HG03064 (cell line): Measurements from ENCODE around the gene MAP2K5.

Source experiments
- ATAC-seq: cut with Tn5 transposase; IDR thresholded peaks from one replicate; pipeline ENCODE4 v1.9.1; 2021; ENCODE audit warnings: low read depth; ENCODE audit not compliant: unreplicated experiment

MAP2K5 gene

DNA sequence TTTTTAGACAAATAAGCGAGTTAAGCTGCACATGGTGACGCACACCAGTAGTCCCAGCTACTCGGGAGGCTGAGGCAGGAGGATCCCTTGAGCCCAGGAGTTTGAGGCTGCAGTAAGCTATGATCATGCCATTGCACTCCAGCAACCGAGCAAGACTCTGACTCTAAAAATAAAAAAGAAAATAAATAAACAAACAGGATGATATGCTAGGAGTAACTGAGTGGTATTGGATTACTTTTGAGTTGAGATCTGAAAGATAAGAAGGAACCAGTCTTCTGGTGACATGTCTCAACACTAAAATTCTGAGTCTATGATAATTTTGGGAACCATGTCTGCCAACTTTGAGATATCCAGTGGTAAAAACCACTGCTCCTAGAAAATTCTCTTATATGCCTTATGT is 173.7 kb downstream of the MAP2K5 start:
- ATAC-seq, result no peak

DNA sequence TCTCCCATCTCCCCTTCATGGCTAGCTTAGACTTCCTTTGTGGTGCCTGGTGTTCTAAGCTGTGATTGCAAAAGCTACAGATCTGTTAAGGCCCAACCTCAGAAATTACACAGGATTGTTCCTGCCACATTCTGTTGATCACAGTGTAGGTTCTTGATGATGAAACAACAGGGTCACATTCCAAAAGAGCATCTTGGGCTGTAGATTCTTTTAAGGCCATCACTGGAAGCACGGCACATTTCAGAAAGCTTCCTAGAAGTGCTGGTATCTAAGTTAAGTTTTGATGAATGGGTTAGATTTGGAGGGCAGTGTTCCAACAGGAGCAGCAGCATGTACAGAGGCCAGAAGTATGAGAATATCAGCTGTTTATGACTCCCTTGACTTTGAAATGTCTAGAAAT is 175.3 kb downstream of the MAP2K5 start:
- no peak for ATAC-seq

DNA sequence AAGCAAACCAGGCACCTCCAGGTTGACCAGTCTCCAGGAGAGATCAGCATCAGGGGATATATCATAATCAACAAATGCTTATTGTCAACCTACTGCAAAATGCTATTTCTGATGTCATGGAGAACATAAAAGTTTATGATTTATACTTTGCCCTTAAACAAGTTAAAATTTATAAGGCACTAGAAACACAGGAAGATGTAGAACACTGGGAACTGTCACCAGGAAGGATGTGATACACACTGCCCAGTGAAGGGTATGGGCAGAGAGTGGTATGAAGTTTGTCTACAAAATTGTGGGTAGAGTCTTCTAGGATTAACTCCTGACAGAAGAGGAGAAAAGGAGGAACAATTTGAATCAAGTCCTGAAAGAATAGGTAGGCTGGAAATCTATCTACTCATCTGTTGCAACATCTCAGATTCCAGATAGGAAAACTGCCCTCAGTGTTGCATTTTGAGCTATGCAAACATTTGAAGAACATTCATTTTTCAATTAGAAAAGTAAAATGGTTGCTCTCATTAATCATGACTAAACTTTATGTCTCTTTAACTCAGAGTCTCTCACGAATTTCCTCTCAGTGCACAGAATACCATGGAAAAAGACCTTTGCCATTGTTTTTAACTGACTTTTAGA is 176.9 kb downstream of the MAP2K5 start:
- no peak for ATAC-seq

DNA sequence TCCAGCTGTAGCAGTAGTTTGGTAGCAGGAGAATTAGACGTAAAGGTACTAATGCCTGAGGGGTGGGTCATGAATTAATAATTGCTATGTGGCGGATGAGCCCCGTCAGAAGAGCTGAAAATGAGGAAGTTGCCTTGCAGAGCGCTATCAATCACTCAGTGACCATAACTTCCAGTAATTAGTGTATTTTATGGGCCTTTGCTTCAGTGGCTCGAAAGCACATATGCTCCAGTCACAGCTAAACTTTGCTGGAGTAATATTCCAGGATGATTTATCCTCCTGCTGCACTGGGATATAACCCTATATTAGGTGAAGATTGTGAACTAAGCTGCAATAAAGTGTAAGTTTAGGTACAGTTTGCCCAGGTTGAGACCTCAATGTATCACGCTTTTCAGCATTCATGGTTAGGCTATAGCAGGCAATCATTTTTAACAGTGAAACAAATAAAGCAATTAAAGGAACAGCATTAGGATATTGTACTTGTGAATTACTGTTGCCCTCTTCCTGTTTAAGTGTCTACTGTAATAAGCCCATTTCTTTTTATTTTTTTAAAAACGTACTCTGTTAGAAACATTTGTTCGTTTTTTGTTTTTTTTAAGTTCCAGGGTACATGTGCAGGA is 178.2 kb downstream of the MAP2K5 start:
- no peak for ATAC-seq

DNA sequence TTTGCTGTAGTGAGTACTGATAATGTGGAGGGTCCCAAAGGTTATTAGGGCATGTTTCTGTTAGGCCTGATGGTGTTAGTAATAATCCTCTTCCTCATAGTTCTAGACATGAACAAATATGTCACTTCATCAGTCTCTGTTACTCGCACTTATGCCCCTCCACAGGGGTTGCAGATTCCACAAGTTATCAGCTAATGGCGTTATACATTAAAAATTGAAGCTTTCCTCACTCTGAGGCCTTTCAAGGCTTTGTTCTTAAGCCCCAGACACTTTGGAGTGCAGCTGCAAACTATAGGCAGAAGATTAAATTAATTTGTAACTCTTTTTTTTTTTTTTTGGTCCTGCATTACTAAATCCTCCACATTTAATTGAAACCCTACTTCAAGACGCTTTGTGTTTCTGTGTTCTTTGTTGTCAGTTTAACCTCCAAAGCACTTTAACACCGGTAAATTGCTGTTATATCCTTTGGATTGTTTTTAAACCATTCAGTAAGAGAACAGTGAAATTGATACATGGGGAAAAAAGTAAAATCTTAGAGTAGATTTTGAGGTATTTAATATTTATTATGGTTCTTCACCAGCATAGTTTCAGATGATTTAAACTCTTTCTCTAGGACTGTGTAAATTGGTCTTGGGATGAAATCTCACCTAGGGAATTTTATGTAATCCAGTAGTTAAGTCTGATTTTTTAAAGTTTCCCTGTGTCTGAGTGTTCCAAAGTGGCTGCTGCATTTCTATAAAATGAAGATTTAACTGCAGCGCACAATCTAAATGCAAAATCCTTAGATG is 179.7 kb downstream of the MAP2K5 start:
- no peak for ATAC-seq

DNA sequence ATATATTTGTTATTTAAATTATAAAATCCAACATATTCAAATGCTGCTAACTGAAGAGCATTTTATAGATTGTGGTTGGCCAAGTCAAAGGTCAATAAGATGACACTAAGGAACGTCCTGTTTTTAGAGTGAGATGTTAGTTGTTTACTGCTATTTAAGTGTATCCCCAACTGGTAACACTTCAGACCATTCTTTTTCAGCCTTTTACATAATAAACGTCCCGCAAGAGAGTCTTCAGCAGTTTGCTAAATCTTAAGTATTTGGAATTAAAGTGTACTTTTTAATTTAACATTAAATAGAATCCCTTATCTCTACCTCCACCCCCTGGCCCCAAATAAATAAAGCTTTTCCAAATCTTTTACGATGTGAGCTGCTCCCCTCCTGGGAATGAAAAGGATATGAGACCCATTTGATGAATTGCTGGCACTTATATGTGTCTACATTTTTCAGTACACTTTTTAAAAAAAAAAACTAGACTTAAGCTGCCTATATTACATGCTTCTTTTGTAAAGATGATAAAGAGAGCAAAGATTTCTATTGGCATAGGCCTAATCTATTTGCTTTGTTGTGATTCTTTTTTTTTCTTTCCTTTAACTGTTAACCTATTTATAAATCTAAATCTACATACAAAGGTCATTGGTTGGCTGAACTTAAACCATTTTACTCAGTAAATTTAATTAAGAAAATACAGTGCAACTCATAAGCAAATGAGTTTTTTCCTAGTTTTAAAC is 181.0 kb downstream of the MAP2K5 start:
- ATAC-seq, result no peak

DNA sequence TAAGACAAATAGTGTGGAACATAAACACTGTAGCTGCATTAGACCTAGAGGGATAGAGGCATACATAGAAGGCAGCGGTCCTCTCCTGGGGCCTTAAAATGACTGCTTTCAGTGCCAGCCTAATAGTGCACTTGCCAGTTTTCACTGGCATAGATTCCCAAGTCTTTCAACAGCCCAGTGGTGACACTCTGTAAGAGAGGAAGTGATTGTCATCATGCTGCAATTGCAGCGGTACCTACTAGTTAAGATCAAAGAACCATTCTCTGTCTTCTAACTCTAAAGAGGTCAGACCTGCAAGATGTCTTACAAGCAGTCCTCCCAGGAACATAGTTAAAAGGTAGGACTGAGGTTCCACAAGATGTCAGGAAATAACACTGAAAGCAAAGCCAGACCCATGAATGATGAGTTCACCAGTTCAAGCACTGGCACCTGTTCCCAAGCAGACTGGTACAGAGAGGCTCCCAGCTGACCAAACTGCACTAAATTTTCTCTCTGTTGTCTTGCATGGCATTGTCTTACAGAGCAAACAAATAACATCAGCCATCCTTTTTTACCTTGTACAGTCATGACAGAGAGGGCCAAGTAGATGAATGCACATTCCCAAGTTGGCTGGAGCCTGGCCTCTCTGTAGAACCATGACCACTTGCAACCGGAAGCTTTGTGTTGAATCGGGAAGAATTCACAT is 182.3 kb downstream of the MAP2K5 start:
- no peak for ATAC-seq

DNA sequence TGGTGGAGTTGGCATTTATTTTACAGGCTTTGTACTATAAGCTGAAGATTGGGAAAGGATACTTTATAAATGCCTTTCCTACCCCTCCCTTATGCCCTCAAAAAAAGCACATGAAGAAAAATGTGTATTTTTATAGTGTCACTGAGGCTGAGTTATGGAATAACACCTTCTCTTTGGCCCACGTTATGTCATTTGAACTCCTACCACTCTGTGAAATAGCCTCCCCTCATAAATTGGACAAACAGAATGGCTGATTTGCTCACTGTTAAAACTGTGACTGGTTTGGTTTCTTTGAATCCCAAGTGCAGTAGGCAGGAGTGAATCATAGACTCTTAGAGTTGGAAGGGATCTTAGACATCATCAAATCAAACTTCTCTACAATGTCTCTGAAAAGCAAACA is 187.6 kb downstream of the MAP2K5 start:
- no peak for ATAC-seq

DNA sequence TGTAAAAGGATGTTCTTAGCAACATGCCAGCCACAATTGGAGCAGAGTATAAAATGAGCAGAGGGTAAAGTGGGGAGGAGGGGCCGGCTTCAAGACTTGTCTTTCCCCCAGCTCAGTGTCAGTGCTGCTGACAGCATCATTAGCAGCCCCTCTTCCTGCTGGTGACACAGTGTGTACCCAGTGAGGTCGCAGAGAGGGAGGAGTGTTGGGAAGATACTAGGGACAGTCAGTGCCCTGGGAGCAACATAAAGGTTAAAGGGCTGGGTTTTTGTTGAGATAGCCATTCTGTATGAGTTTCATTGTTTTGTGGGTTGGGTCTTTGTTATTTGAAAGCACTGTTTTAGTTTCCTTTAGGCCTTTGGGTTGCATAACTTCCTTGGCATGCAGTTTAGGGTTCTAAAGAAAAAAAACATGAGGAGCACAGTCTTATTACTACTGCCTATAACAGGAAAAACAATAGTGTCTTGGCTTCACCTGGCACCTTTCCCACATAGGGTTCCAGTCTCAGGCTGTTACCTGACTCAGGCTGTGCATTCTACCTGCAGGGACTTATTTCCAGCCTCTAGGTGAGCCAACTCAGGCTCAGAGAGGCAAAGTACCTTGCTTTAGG is 188.7 kb downstream of the MAP2K5 start:
- no peak for ATAC-seq

DNA sequence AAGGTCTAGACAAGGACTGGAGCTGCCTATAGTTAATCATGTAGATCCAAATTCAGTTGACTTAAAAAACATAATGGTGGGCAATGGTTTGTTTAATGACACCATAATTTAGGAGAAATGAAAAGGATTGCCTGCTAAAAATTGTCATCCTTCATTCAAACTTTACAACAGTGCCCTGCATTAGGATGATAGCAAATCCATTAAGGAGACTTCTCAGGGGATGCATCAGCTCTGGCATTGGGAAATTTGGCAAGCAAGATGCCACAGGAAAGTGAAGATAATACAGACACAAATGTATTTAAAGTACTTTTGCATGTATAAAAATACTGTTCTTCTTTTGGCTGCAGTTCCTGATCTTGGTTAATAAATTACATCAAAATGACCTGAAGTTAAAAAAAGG is 189.7 kb downstream of the MAP2K5 start:
- no peak for ATAC-seq

DNA sequence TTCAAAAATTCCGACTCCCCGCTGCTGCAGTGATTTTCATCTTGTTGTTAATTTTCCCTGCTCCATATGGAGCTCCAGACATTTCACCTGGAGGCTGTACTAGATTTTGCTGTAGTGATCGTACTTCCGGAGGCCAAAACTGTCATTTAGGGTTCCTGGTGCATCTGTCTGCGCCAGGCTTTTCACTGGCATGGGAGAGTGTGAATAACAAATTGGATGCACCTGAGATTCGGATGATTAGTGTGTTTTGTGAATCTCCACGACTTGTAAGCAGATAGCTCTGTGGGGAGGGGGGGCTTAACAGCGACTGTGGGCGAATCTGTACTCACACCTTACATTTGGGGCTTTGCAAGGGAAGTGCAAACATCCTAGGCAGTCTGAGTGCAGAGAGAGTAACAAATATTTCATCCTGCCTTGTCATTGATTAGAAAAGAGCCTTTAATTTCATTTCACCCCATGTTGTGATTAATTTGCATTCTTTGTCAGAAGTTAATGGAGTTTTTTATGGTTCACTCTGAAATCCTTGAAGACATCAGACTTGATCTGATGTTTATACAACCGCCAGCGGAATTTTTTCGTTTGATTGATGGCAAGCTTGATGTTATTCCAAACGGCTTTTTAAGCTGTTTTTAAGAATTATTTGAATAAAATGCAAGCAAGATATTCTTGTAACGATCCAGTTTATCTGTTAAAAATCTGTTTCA is 190.3 kb downstream of the MAP2K5 start:
- no peak for ATAC-seq

DNA sequence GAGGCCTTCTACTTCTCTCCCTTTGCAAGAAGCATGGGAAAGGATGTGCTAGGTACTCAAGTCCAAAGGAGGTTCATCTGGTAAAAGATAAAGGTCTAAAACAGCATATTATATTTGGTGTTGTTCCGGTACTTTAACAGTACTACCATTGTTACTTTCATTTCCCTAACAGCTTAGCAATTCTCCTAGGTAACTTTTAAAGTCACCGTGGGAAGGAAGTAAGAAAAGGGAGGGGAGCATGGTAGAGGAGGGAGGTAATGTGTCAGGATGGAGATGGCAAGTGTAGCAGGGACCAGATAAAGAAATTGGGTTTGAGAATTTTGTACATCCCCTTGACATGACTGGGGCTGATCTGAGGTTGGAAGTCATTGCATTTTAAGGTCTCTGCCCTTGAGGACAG is 193.4 kb downstream of the MAP2K5 start:
- no peak for ATAC-seq

DNA sequence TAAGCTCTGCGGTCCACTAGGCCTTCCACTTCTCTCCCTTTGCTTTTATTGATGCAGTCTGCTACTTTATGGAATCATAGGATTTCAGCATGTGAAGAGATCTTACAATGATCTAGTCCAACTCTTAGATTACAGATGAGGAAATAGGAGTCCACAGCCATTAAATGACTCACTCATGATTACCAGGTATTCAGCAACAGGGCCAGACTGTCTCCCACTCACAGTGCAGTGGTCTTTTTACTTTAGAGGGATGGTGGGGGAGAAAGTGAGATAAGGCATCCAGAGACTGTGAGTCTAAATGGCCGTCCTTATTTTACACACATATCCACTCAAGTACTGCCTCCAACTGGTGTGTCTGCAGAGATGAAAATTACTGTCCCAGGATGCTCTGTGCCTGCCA is 194.3 kb downstream of the MAP2K5 start:
- no peak for ATAC-seq

DNA sequence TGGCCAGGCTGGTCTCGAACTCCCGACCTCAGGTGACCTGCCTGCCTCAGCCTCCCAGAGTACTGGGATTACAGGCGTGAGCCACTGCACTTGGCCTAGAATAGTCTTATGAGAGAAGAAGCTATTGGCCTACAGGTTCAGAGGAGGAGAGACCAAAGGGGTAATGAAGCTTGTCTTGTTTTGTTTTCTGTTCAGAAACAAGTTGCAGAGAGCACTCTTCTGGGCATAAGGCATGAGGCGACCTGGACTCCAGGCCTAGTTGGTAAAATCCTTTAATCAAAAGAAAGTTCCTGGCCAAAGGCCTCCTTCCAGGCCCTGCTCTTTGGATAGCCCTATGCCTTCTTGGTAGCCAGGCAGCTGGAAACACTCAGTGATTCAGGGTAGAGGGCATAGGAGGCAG is 195.6 kb downstream of the MAP2K5 start:
- no peak for ATAC-seq

DNA sequence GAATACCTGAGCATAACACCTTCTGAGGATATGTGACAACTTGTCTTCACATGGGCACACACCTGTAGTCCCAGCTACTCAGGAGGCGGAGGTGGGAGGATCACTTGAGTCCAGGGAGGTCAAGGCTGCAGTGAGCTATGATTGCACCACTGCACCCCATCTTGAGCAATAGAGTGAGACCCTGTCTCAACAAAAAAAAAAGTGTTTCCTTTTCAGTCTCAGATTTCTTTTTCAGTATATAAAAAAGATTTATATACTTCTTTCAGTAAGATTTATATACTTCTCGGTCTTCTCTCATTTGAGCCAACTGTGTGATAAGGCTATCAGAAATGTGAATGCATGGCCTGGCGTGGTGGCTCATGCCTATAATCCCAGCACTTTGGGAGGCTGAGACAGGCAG is 197.9 kb downstream of the MAP2K5 start:
- no peak for ATAC-seq

DNA sequence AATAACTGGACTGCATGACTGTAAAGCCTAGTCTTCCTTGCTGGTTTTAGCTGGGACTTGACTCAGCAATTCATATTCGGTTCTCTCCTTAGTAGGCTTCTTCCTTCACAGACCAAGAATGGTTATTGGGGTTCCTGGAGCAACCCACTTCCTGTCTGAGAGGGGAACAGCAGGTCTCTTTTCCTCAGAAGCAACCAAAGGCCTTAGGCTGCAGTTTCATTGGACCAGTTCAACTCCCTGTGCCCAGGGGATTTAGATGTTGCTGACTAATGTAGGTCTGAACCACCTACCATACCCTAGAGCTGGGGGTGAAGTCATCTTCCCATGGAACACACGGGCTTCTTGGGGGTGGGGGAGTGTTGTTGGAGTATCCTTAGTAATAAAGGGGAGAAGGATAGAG is 198.8 kb downstream of the MAP2K5 start:
- no peak for ATAC-seq

DNA sequence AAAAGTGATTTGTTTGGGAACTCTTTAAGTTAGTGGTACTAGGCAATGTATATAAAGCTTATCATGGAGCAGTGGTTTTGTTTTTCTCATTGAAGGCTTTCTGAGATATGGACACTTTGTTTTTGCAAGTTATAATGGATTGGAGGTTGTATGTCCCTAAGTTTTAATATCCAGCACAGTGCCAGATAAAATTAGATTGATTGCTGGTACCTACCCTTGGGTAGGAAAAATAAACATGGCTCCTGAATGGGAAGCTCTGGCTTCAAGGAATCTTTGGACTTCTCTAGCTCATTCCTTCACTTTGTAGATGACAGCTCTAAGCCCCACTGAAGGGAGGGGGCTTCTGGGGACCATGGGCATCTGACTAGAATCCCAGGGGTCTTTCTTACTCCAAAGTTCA is 201.1 kb downstream of the MAP2K5 start:
- no peak for ATAC-seq

DNA sequence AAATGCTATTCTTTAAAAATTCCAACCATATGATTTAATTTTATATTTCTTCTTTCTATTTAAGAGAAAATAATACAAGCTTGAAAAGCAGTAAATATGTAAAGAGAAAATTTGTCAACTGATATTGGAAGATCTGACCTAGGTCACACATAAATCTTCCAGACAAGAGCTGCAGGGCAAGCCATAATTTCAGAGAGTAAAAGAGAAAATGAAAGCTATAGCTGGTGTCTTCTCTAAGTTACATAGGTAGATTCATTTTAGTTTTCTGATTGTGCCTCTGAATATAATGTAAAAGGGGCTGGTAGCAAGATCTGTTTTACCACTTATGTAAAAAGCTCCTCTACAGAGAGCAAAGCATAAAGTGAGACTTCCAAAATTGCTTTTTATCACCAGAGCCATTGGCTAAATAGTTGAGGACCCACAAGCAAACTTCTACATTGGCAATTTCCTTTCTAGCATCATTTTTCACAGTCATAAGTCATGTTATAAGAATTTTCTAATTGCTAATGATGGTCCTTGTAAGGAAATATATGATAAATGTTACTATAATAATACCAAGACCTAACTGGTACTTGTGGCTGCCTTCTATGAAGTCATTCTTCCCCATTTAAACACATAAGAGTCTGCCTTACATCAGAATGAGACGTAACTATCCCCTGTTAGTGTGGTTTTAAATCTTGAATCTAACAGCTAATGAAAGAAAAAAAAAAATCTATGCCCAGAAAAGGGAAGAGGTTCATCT is 202.0 kb downstream of the MAP2K5 start:
- ATAC-seq, result no peak
